Measurements from ENCODE around the gene SUPT3H. TPM values are rescaled to one million over a fixed set of nuclear protein-coding genes. Genes with fewer than 3 reads are reported as not detected.
"Not testable (repeated sequence)": the region's sequence is repeated elsewhere in the genome, so short reads cannot be mapped to it uniquely, and the experiment has no call there.

Gene SUPT3H
- total RNA-seq, 1 experiment from 2014 or later: 12.7 TPM

DNA sequence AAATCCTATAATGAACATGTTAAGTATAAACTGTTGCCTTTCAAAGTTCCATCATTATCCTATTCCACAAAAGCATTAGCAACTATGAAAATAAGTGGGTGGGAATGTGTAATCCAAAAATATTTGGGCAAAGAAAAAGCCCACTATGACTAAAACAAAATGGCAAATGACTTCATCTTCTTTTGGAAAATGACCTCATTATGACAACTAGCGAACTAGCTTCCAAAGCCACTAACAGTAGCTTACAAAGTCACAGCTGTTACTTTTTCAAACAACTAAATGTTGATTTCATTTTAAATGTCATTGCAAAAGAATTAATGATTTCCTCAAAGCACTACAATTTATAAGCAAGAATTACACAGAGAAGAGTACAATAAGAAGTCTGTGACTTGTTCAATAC, 99.4 kb downstream of the SUPT3H start:
- peaks cover 5% of the 10 kb centered on the region for H3K4me1 Mint-ChIP-seq (ENCODE audit: insufficient read depth, unreplicated experiment)
- H3K36me3 Mint-ChIP-seq (ENCODE audit: insufficient read depth, unreplicated experiment): no peaks in the 10 kb centered on the region
- H3K27ac Mint-ChIP-seq (ENCODE audit: low read depth, unreplicated experiment): no peak overlapping the region
- BruUV-seq (replicated peaks): no TSS peak
- no peaks in the 10 kb centered on the region for H3K9me3 Mint-ChIP-seq (ENCODE audit: unreplicated experiment)
- ChIA-PET CTCF (no interaction called here), POLR2A (no interaction called here)
- H3K27me3 Mint-ChIP-seq (ENCODE audit: insufficient read depth, unreplicated experiment): no peaks in the 10 kb centered on the region
- TF ChIP-seq, protein P1, sequence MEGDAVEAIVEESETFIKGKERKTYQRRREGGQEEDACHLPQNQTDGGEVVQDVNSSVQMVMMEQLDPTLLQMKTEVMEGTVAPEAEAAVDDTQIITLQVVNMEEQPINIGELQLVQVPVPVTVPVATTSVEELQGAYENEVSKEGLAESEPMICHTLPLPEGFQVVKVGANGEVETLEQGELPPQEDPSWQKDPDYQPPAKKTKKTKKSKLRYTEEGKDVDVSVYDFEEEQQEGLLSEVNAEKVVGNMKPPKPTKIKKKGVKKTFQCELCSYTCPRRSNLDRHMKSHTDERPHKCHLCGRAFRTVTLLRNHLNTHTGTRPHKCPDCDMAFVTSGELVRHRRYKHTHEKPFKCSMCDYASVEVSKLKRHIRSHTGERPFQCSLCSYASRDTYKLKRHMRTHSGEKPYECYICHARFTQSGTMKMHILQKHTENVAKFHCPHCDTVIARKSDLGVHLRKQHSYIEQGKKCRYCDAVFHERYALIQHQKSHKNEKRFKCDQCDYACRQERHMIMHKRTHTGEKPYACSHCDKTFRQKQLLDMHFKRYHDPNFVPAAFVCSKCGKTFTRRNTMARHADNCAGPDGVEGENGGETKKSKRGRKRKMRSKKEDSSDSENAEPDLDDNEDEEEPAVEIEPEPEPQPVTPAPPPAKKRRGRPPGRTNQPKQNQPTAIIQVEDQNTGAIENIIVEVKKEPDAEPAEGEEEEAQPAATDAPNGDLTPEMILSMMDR (IDR thresholded peaks at IDR 0.05; ENCODE audit: unreplicated experiment): no peak
- no peak for DNase-seq (ENCODE audit: unreplicated experiment)
- no peak overlapping the region for H3K4me3 Mint-ChIP-seq (ENCODE audit: unreplicated experiment)
- intact Hi-C loops (cut with micrococcal nuclease): no loop called here

DNA sequence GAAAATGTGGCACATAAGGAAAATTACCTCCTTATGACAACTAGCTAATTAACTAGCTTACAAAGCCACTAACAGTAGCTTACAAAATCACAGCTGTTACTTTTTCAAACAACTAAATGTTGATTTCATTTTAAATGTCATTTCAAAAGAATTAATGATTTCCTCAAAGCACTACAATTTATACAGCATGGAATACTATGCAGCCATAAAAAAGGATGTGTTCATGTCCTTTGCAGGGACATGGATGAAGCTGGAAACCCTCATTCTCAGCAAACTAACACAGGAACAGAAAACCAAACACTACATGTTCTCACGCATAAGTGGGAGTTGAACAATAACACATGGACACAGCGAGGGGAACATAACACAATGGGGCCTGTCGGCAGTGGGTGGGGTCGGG, 100.0 kb downstream of the SUPT3H start:
- CTCF ChIA-PET; H3K4me3 Mint-ChIP-seq (ENCODE audit: unreplicated experiment); intact Hi-C loops (cut with micrococcal nuclease); H3K9me3 Mint-ChIP-seq (ENCODE audit: unreplicated experiment); DNase-seq (ENCODE audit: unreplicated experiment); H3K36me3 Mint-ChIP-seq (ENCODE audit: insufficient read depth, unreplicated experiment); H3K27me3 Mint-ChIP-seq (ENCODE audit: insufficient read depth, unreplicated experiment); H3K4me1 Mint-ChIP-seq (ENCODE audit: insufficient read depth, unreplicated experiment); BruUV-seq (replicated peaks); H3K27ac Mint-ChIP-seq (ENCODE audit: low read depth, unreplicated experiment): not testable (repeated sequence)
- POLR2A ChIA-PET: interaction anchor here (0.6 kb wide), 1 partner anchor 63 kb away, joined by 3 read pairs; no protein-coding TSS in a partner anchor

DNA sequence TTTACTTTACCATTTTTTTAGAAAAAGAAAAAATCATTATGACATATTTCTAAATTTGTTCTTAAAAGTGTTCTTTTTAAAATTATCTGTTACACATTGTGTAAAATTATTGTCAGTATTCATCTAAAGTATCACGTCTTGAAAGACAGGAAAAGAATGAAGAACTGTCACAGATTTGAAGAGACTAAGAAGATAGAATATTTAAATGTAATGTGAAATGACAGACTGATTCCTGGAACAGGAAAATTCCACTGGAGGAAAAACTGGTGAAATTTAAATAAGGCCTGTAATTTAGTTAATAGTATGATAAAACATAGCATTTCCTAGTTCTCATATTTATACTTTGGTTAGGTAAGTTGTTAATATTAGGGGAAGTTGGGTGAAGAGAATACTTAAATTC, 102.4 kb downstream of the SUPT3H start:
- Mint-ChIP-seq H3K27ac (ENCODE audit: low read depth, unreplicated experiment) (no peak overlapping the region), H3K27me3 (ENCODE audit: insufficient read depth, unreplicated experiment) (no peaks in the 10 kb centered on the region), H3K36me3 (ENCODE audit: insufficient read depth, unreplicated experiment) (peaks cover 6% of the 10 kb centered on the region), H3K4me3 (ENCODE audit: unreplicated experiment) (no peak overlapping the region), H3K4me1 (ENCODE audit: insufficient read depth, unreplicated experiment) (peaks cover 5% of the 10 kb centered on the region), H3K9me3 (ENCODE audit: unreplicated experiment) (no peaks in the 10 kb centered on the region)
- CTCF ChIA-PET: no interaction called here
- POLR2A ChIA-PET: no interaction called here
- intact Hi-C loops (cut with micrococcal nuclease): no loop called here
- no TSS peak for BruUV-seq (replicated peaks)
- DNase-seq (ENCODE audit: unreplicated experiment): no peak
- TF ChIP-seq, protein P1 (IDR thresholded peaks at IDR 0.05; ENCODE audit: unreplicated experiment): no peak

DNA sequence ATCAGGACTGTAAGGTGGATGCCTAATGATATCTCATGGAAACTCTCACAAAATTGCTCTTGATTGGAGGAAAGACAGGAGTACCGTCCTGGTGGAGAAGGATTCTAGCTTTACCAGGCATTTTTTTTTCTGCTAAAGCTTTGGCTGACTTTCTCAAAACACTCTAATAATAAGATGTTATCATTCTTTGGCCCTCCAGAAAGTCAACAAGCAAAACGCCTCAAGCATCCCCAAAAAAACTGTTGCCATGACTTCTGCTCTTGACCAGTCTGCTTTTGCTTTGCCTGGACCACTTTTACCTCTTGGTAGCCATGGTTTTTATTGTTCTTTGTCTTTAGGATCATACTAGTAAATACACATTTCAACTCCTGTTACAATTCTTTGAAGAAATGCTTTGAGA, 105.1 kb downstream of the SUPT3H start:
- CTCF ChIA-PET: no interaction called here

More for the DNA sequence above, 105.1 kb downstream of the SUPT3H start:
- no peak overlapping the region for H3K27ac Mint-ChIP-seq (ENCODE audit: low read depth, unreplicated experiment)
- H3K36me3 Mint-ChIP-seq (ENCODE audit: insufficient read depth, unreplicated experiment): peaks cover 6% of the 10 kb centered on the region
- no peaks in the 10 kb centered on the region for H3K4me1 Mint-ChIP-seq (ENCODE audit: insufficient read depth, unreplicated experiment)
- intact Hi-C loops (cut with micrococcal nuclease): no loop called here
- no TSS peak for BruUV-seq (replicated peaks)
- no peaks in the 10 kb centered on the region for H3K27me3 Mint-ChIP-seq (ENCODE audit: insufficient read depth, unreplicated experiment)
- H3K4me3 Mint-ChIP-seq (ENCODE audit: unreplicated experiment): no peak overlapping the region
- no peaks in the 10 kb centered on the region for H3K9me3 Mint-ChIP-seq (ENCODE audit: unreplicated experiment)
- POLR2A ChIA-PET: no interaction called here
- DNase-seq (ENCODE audit: unreplicated experiment): no peak
- TF ChIP-seq, protein P1 (IDR thresholded peaks at IDR 0.05; ENCODE audit: unreplicated experiment): no peak

Measured in MCF 10A (cell line).